GM12864 (cell line): Measurements from ENCODE around the gene INTS4.
"Not testable (repeated sequence)": the region's sequence is repeated elsewhere in the genome, so short reads cannot be mapped to it uniquely, and the experiment has no call there.

ENCODE experiments used
- DNase-seq: peaks from one replicate; pipeline ENCODE4 v3.0.0-alpha.2; 2011; ENCODE audit warnings: low read depth
- H3K4me3 ChIP-seq: 2 replicates; pipeline ENCODE4 v1.5.1; 2011; ENCODE audit warnings: mild to moderate bottlenecking, low read depth, low read length, control low read depth
- CTCF ChIP-seq: IDR thresholded peaks from 2 replicates; pipeline ENCODE4 v1.5.1; 2011; ENCODE audit warnings: low read depth, mild to moderate bottlenecking, moderate library complexity, low read length, control low read depth, inconsistent platforms; ENCODE audit errors: missing control alignments

INTS4 gene

GRCh38 chr11:77876045-77876444 is 118.4 kb downstream of the INTS4 start:
- no peak for DNase-seq
- no peak for TF ChIP-seq CTCF
- H3K4me3 ChIP-seq = no peak overlapping the region

DNA sequence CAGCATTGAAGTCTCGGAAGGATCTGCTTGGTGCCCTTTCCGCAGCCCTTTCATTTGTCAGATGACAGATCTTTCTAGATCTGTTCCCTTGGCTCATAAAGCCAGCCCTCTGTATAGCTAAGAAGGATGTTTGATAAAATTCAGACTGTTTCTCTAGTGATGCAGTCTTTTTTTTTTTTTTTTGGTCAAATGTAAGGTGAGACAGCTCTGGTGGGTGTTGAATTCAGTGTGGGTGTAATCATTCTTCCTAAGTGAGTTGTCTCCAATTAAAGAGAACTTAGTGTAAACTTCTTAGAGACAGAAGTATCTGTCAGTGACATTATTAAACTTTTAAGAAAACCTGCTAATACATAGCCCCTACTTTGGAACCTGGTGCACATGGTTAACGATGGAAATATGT is 120.3 kb downstream of the INTS4 start:
- no peak for TF ChIP-seq CTCF
- DNase-seq = no peak
- no peak overlapping the region for H3K4me3 ChIP-seq

- DNase-seq = no peak
- TF ChIP-seq CTCF = no peak
- H3K4me3 ChIP-seq = no peak overlapping the region
Observed at GRCh38 chr11:77873345-77873744, 121.1 kb downstream of the INTS4 start.

GRCh38 chr11:77871855-77872254 is 122.6 kb downstream of the INTS4 start:
- TF ChIP-seq CTCF = no peak
- DNase-seq = no peak
- H3K4me3 ChIP-seq = no peak overlapping the region

- no peak for DNase-seq
- no peak overlapping the region for H3K4me3 ChIP-seq
- no peak for TF ChIP-seq CTCF
Observed at GRCh38 chr11:77868744-77869143, 125.7 kb downstream of the INTS4 start.

DNA sequence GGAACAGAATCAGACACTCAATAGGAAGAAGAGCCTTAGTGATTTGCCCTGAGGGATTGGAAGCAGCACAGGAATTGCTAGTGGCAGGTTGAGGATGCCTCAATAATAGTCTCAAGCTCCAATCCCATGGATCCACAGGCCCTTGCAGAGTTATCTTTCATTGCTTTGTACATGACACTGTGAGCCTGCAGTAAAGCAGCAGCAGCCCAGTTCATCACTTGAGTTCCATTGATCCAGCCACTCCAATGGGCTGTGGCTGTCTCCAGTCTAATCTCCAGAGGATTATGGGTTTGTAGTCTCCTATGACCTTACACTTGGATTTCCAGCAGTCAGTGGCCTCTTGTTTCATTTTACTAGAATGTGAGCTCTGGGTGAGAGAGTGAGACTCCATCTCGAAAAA is 128.1 kb downstream of the INTS4 start:
- DNase-seq = no peak
- no peak overlapping the region for H3K4me3 ChIP-seq
- TF ChIP-seq CTCF = no peak

DNA sequence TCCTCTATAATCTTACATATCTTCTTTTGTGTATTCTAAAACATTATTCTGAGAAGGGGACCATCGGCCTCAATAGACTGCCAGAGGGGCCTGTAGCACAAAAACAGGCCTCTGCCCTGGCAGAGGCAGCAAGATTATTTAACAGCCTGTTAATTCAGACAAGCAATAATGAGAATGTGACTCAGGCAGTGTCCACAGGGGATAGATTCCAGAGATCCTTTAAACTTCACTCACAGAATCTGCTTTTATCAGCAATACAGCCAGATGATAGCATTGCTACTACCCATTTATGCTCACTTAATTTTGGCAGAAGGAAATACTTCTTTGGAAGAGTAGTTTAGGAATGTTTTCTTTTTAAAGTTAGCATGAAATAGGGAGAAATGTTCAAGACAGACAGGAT is 128.7 kb downstream of the INTS4 start:
- TF ChIP-seq CTCF = no peak
- no peak overlapping the region for H3K4me3 ChIP-seq
- no peak for DNase-seq

GRCh38 chr11:77861444-77861843 is 133.0 kb downstream of the INTS4 start:
- DNase-seq = not testable (repeated sequence)

DNA sequence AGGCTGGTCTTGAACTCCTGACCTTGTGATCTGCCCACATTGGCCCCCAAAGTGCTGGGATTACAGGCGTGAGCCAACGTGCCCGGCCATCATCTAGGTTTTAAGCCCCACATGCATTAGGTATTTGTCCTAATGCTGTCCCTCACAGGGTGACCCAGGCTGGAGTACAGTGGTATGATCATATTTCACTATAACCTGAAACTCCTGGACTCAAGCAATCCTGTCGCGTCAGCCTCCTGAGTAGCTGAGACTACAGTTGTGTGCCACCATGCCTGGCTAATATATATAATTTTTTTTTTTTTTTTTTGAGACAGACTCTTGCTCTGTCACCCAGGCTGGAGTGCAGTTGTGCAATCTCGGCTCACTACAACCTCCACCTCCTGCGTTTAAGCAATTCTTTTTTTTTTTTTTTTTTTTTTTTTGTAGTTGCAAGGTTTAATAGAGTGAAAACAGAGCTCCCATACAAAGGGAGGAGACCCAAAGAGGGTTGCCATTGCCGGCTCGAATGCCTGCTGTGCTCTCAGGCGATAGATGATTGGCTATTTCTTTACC is 136.5 kb downstream of the INTS4 start:
- not testable (repeated sequence) for H3K4me3 ChIP-seq, DNase-seq

More at GRCh38 chr11:77861444-77861843, 133.0 kb downstream of the INTS4 start:
- H3K4me3 ChIP-seq = not testable (repeated sequence)
